Activated CD4-positive, alpha-beta T cell treated with anti-CD3 and anti-CD28 coated beads, Interleukin-2, amount 10 ng/mL, durations not matched to agents 7 days and 5 days (primary cell): Measurements from ENCODE around the gene RPP30. TPM values are rescaled to one million over a fixed set of nuclear protein-coding genes. Genes with fewer than 3 reads are reported as not detected.

ENCODE experiments used
- CTCF ChIA-PET: fragments of 350-600 bp; sonication (Branson Sonifier 250); formaldehyde crosslinking; loops from one replicate; lab custom pipeline; 2021; ENCODE audit warnings: antibody characterized with exemption; lab: Charles Lee
- POLR2A ChIA-PET: fragments of 350-600 bp; sonication (Branson Sonifier 250); formaldehyde crosslinking; loops from one replicate; lab custom pipeline; 2021; ENCODE audit warnings: antibody characterized with exemption; lab: Charles Lee
- DNase-seq: peaks from one replicate; pipeline ENCODE4 v3.0.0-alpha.2; 2020
- H3K27ac Mint-ChIP-seq: one replicate; pipeline ENCODE4 v1.8.0; 2021; ENCODE audit warnings: mild to moderate bottlenecking, moderate library complexity, mixed read lengths
- H3K27me3 Mint-ChIP-seq: one replicate; pipeline ENCODE4 v1.8.0; 2021; ENCODE audit warnings: mixed read lengths
- H3K36me3 Mint-ChIP-seq: one replicate; pipeline ENCODE4 v1.8.0; 2021; ENCODE audit warnings: low read depth, mixed read lengths
- H3K4me1 Mint-ChIP-seq: one replicate; pipeline ENCODE4 v1.8.0; 2021; ENCODE audit warnings: mixed read lengths
- H3K4me3 Mint-ChIP-seq: one replicate; pipeline ENCODE4 v1.8.0; 2021; ENCODE audit warnings: mild to moderate bottlenecking, moderate library complexity, mixed read lengths
- H3K9me3 Mint-ChIP-seq: one replicate; pipeline ENCODE4 v1.8.0; 2021; ENCODE audit warnings: mixed read lengths
- total RNA-seq, 2 experiments: library from RNA; stranded (reverse); gene quantifications; one replicate each; pipeline ENCODE4 v1.2.3, GENCODE V29; 2021

RPP30 gene
- total RNA-seq, 2 experiments from 2014 or later: 48.9 to 60.2 TPM

GRCh38 chr10:90856964-90857634 is 14.7 kb upstream of the RPP30 start:
- Mint-ChIP-seq H3K36me3 (no peaks in the 10 kb centered on the region), H3K4me1 (peaks cover 11% of the 10 kb centered on the region), H3K27ac (no peak overlapping the region), H3K27me3 (peaks cover 68% of the 10 kb centered on the region), H3K4me3 (peak overlapping the region; percentile 77), H3K9me3 (no peaks in the 10 kb centered on the region)
- POLR2A ChIA-PET: no interaction called here
- DNase-seq: no peak
- CTCF ChIA-PET: interaction anchor here (1.1 kb wide), 1 partner anchor 14 kb away, joined by 4 read pairs; no protein-coding TSS in a partner anchor

DNA sequence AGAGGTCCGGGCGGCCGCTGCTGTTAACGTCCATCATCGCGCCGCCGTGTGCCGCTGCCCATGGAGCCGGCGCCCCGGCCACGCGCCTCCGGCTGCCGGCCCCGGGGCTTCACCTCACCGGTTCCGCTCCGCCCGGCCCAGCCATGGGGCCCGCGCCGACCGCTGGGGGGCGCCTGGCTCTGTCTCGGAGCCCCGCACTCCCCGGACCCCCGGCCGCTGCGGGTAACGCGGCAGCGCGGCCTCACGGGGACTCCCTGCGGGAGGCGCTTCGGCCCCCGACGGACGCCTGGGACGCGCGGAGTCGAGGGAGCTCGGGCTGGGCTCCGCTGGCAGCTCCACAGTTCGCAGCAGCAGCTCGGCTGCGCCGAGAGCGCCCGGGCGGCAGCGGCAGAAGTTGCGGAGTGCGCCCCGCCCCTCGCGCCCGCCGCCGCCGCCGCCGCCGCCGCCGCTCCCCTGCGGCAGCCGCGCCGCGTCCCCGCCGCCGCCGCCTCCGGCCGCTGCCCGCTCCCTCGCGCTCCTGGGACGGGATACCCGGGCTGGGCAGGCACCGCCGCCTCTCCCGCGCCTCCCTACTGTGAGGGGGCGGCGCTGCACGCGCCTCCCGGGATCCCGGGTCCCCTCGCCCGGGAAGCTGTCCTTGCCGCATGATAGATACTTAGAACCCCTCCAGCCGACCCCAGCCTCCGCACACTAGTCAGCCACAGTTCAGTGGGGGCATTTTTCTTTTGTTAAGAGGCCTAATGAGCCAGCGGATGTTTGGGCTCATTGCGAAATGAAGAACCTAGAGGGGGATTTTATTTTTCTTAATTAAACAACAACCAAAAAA is 13.9 kb upstream of the RPP30 start, which contains the start of gene HTR7:
Gene HTR7, minus strand, starts transcription at position 405 of the 826 bp plus-strand sequence. Its CDS starts 368 bp downstream, at position 37.
- CTCF ChIA-PET: interaction anchor here (0.9 to 1.4 kb wide), 2 partner anchors 14 to 113 kb away, joined by 3 to 4 read pairs; partner anchors contain the start of gene RPP30
- Mint-ChIP-seq H3K9me3 (no peaks in the 10 kb centered on the region), H3K27me3 (peaks cover 74% of the 10 kb centered on the region), H3K4me1 (peaks cover 11% of the 10 kb centered on the region), H3K4me3 (peak within 1 kb of the TSS; percentile 77), H3K36me3 (no peaks in the 10 kb centered on the region), H3K27ac (no peak within 1 kb of the TSS)
- POLR2A ChIA-PET: no interaction called here
- DNase-seq: peak; percentile 43

DNA sequence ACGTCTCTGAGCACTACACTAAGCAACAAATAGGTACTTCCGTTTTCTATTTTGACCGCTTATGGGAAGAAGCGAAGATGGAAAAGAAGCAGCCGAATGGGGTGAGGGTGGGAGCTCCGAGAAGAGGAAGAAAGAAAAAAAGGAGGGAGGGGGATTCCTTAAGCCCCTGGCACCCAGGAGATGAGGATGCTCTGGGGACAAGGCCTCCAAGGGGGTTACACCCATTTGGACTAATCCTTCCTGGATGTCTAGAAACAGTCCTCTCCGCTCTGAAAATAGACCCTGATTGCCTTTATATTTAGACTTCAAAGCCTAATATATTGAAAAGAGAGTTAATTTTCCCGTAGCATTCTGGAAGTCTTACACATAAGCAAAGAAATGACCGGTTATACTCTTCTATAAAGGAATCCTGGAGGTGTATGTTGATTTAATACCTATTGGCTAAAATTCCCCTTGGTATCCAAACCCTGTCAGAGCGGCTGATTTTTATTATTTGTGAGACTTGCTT is 13.3 kb upstream of the RPP30 start:
- peaks cover 11% of the 10 kb centered on the region for H3K4me1 Mint-ChIP-seq
- CTCF ChIA-PET: interaction anchor here (0.6 to 1.4 kb wide), 4 partner anchors 13 to 114 kb away, joined by 3 to 4 read pairs (median 3); partner anchors contain the start of gene RPP30
- peaks cover 79% of the 10 kb centered on the region for H3K27me3 Mint-ChIP-seq
- no peaks in the 10 kb centered on the region for H3K9me3 Mint-ChIP-seq
- peak overlapping the region; percentile 72 for H3K4me3 Mint-ChIP-seq
- H3K36me3 Mint-ChIP-seq: no peaks in the 10 kb centered on the region
- no peak for DNase-seq
- H3K27ac Mint-ChIP-seq: no peak overlapping the region
- POLR2A ChIA-PET: no interaction called here

DNA sequence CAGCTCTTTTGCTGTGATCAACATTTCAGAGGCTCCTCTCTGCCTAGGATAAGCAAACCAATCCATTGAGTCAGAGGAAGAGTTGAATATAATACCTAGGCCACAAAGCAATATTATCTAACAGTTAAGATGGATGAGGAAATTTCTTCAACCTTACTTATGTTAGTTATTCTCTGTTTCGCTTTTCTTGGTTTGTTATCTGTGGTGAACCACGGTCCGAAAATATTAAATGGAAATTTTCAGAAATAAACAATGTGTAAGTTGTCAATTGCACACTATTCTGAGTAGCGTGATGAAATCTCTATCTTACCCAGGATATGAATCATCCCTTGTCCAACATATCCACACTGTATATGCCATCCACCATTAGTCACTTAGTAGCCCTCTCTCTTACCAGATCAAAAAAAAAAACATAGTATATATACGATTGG is 12.4 kb upstream of the RPP30 start:
- H3K27ac Mint-ChIP-seq: no peak overlapping the region
- H3K27me3 Mint-ChIP-seq: peaks cover 79% of the 10 kb centered on the region
- ChIA-PET CTCF (interaction anchor here (0.7 to 1.4 kb wide), 3 partner anchors 12 to 20 kb away, joined by 3 to 4 read pairs (median 3); partner anchors contain the start of gene RPP30), POLR2A (no interaction called here)
- no peaks in the 10 kb centered on the region for H3K36me3 Mint-ChIP-seq
- no peak overlapping the region for H3K4me3 Mint-ChIP-seq
- no peak for DNase-seq
- H3K9me3 Mint-ChIP-seq: no peaks in the 10 kb centered on the region
- peaks cover 11% of the 10 kb centered on the region for H3K4me1 Mint-ChIP-seq

- DNase-seq: no peak
- ChIA-PET POLR2A (no interaction called here), CTCF (no interaction called here)
- H3K36me3 Mint-ChIP-seq: no peaks in the 10 kb centered on the region
- H3K27me3 Mint-ChIP-seq: peaks cover 76% of the 10 kb centered on the region
- no peak overlapping the region for H3K4me3 Mint-ChIP-seq
- H3K27ac Mint-ChIP-seq: no peak overlapping the region
- peaks cover 11% of the 10 kb centered on the region for H3K4me1 Mint-ChIP-seq
- no peaks in the 10 kb centered on the region for H3K9me3 Mint-ChIP-seq
Measured at GRCh38 chr10:90860790-90861189, 11.0 kb upstream of the RPP30 start.

DNA sequence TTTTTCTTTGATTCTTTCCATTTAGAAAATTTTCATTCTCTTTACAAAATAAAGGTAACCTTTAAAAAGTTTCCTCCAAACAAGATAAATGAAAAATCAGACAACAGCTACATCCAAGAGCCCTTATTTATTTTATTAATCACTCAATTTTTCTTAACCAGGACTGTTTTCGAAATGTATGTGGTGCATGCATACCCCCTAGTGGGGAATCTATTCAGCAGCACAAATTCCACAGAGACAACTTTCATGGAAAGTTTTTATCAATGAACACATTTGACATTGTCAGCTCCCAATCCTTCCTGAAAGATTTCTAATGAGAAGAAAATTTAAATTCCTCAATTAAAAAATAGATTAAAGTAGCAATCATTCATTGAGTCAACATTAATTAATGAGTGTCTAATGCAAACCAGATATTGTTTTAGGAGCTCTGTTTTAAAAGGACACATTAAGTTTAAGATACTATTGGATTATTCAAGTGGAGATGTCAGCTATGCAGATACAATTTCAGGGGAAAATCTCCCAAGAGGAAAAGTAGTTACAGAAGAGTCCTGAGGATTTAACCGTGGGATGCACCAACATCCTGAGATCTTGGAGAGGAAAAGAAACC is 8.8 kb upstream of the RPP30 start:
- POLR2A ChIA-PET: no interaction called here
- Mint-ChIP-seq H3K4me1 (peaks cover 6% of the 10 kb centered on the region), H3K27ac (no peak overlapping the region), H3K9me3 (no peaks in the 10 kb centered on the region), H3K4me3 (no peak overlapping the region), H3K27me3 (peaks cover 80% of the 10 kb centered on the region), H3K36me3 (no peaks in the 10 kb centered on the region)
- CTCF ChIA-PET: no interaction called here
- no peak for DNase-seq

GRCh38 chr10:90865401-90865800 is 6.4 kb upstream of the RPP30 start:
- no peak overlapping the region for H3K4me3 Mint-ChIP-seq
- DNase-seq: no peak

GRCh38 chr10:90866050-90866598 is 5.7 kb upstream of the RPP30 start:
- Mint-ChIP-seq H3K9me3 (peaks cover 6% of the 10 kb centered on the region), H3K27ac (no peak overlapping the region)
- CTCF ChIA-PET: interaction anchor here (0.6 to 1.7 kb wide), 3 partner anchors 13 to 52 kb away, joined by 3 to 7 read pairs (median 6); no protein-coding TSS in a partner anchor

More at GRCh38 chr10:90865401-90865800, 6.4 kb upstream of the RPP30 start:
- Mint-ChIP-seq H3K27me3 (peaks cover 77% of the 10 kb centered on the region), H3K4me1 (peaks cover 1% of the 10 kb centered on the region), H3K36me3 (no peaks in the 10 kb centered on the region), H3K9me3 (peaks cover 5% of the 10 kb centered on the region), H3K27ac (no peak overlapping the region)
- CTCF ChIA-PET: interaction anchor here (0.6 to 1.7 kb wide), 3 partner anchors 14 to 51 kb away, joined by 3 to 7 read pairs (median 6); no protein-coding TSS in a partner anchor
- POLR2A ChIA-PET: no interaction called here

GRCh38 chr10:90871279-90871765 is 452 bp upstream of the RPP30 start:
- Mint-ChIP-seq H3K27ac (peak overlapping the region; percentile 94), H3K4me1 (peaks cover 38% of the 10 kb centered on the region), H3K36me3 (peaks cover 7% of the 10 kb centered on the region), H3K27me3 (peaks cover 33% of the 10 kb centered on the region), H3K9me3 (peaks cover 6% of the 10 kb centered on the region), H3K4me3 (peak overlapping the region; percentile 97)
- ChIA-PET CTCF (interaction anchor here (1.0 to 1.4 kb wide), 6 partner anchors 13 to 380 kb away, joined by 3 to 4 read pairs (median 3); partner anchors contain the start of gene HTR7), POLR2A (interaction anchor here (0.6 kb wide), 1 partner anchor 399 kb away, joined by 9 read pairs; no protein-coding TSS in a partner anchor)
- peak; percentile 60 for DNase-seq

More at GRCh38 chr10:90866050-90866598, 5.7 kb upstream of the RPP30 start:
- H3K36me3 Mint-ChIP-seq: peaks cover 2% of the 10 kb centered on the region
- peaks cover 8% of the 10 kb centered on the region for H3K4me1 Mint-ChIP-seq
- POLR2A ChIA-PET: no interaction called here
- no peak for DNase-seq
- no peak overlapping the region for H3K4me3 Mint-ChIP-seq
- H3K27me3 Mint-ChIP-seq: peaks cover 72% of the 10 kb centered on the region

DNA sequence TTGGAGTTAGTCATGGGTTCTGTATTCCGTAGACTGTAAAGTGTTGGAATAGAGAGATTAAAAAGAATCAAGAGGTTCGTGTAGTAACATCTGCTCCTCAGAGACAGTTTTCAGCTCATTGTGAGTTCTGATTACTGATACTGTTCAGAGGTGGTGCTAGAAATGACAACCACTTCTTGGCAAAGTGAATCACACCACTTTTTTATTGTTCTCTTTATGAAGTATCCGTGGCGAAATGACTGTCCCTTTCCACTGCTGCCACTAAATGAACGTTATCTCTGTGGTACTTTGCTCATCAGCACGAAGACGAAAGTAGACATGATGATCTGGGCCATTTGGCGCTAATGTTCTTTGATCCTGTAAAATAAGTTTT is 860 bp downstream of the RPP30 start:
- Mint-ChIP-seq H3K36me3 (peaks cover 16% of the 10 kb centered on the region), H3K27me3 (peaks cover 20% of the 10 kb centered on the region), H3K9me3 (peaks cover 6% of the 10 kb centered on the region), H3K4me1 (peaks cover 38% of the 10 kb centered on the region), H3K27ac (peak overlapping the region; percentile 94), H3K4me3 (peak overlapping the region; percentile 97)
- ChIA-PET POLR2A (no interaction called here), CTCF (interaction anchor here (1.3 to 1.5 kb wide), 4 partner anchors 20 to 39 kb away, joined by 3 to 4 read pairs (median 3); no protein-coding TSS in a partner anchor)
- DNase-seq: no peak

DNA sequence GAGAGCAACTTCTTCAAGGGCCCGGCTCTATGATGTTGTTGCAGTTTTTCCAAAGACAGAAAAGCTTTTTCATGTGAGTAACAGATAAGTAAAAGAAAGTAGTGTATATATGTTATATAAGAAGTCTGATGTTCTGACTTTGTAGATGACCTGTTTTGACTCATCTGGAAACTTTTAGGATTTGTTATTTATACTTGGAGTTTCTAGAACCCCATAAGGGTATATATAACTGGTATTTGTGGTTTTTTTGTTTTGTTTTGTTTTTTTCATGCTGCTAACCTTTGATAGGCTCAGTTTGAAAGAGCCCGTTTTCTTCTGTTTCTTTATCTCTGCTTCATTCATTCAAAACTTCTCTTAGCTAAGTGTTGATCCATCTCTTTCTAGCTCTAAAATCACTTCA is 7.3 kb downstream of the RPP30 start:
- Mint-ChIP-seq H3K27ac (no peak overlapping the region), H3K4me3 (no peak overlapping the region), H3K36me3 (peaks cover 31% of the 10 kb centered on the region), H3K9me3 (no peaks in the 10 kb centered on the region), H3K27me3 (no peaks in the 10 kb centered on the region), H3K4me1 (peaks cover 8% of the 10 kb centered on the region)
- ChIA-PET POLR2A (no interaction called here), CTCF (interaction anchor here (0.7 to 1.6 kb wide), 8 partner anchors 11 to 1045 kb away, joined by 3 to 7 read pairs (median 3); partner anchors contain the start of gene BTAF1)
- DNase-seq: no peak
